NCI-H1930 (cell line): ENCODE results near the gene NCKAP5.

Source experiments
- DNase-seq, 2 experiments: peaks; one replicate each; lab custom pipeline; 2025; lab: John Stamatoyannopoulos, UW

NCKAP5 gene

GRCh38 chr2:133334923-133335322, 233.3 kb downstream of the NCKAP5 start:
- DNase-seq = no peak

GRCh38 chr2:133333181-133333580, 235.1 kb downstream of the NCKAP5 start:
- no peak for DNase-seq

- no peak for DNase-seq
Observed at GRCh38 chr2:133331436-133331835, 236.8 kb downstream of the NCKAP5 start.

- DNase-seq = no peak
Observed at GRCh38 chr2:133326652-133327397, 241.4 kb downstream of the NCKAP5 start.

GRCh38 chr2:133324150-133324561, 244.1 kb downstream of the NCKAP5 start:
- DNase-seq = no peak

- DNase-seq = no peak
Observed at GRCh38 chr2:133322909-133323308, 245.4 kb downstream of the NCKAP5 start.

GRCh38 chr2:133317178-133317577, 251.1 kb downstream of the NCKAP5 start:
- no peak for DNase-seq

- no peak for DNase-seq
Observed at GRCh38 chr2:133316557-133316956, 251.7 kb downstream of the NCKAP5 start.

- DNase-seq = no peak
Observed at GRCh38 chr2:133315280-133315679, 253.0 kb downstream of the NCKAP5 start.

GRCh38 chr2:133314795-133315194, 253.5 kb downstream of the NCKAP5 start:
- no peak for DNase-seq

GRCh38 chr2:133312038-133312729, 256.1 kb downstream of the NCKAP5 start:
- no peak for DNase-seq

GRCh38 chr2:133306236-133306635, 262.0 kb downstream of the NCKAP5 start:
- no peak for DNase-seq

GRCh38 chr2:133304344-133304743, 263.9 kb downstream of the NCKAP5 start:
- no peak for DNase-seq

GRCh38 chr2:133303150-133303549, 265.1 kb downstream of the NCKAP5 start:
- DNase-seq = no peak

- no peak for DNase-seq
Observed at GRCh38 chr2:133296401-133296800, 271.9 kb downstream of the NCKAP5 start.

GRCh38 chr2:133293544-133294353, 274.5 kb downstream of the NCKAP5 start:
- no peak for DNase-seq

- DNase-seq = no peak
Observed at GRCh38 chr2:133292259-133292658, 276.0 kb downstream of the NCKAP5 start.

GRCh38 chr2:133287709-133288108, 280.6 kb downstream of the NCKAP5 start:
- no peak for DNase-seq

- no peak for DNase-seq
Observed at GRCh38 chr2:133286326-133286922, 281.8 kb downstream of the NCKAP5 start.

GRCh38 chr2:133273031-133273430, 295.2 kb downstream of the NCKAP5 start:
- DNase-seq = no peak

GRCh38 chr2:133271105-133271504, 297.2 kb downstream of the NCKAP5 start:
- no peak for DNase-seq

GRCh38 chr2:133270550-133270949, 297.7 kb downstream of the NCKAP5 start:
- DNase-seq = no peak
